ENCODE measurements around the gene ZNF664. TPM values are rescaled to one million over a fixed set of nuclear protein-coding genes. Genes with fewer than 3 reads are reported as not detected.

Gene ZNF664
- polyA plus RNA-seq, 1 donor from 2014 or later: 146 TPM

DNA sequence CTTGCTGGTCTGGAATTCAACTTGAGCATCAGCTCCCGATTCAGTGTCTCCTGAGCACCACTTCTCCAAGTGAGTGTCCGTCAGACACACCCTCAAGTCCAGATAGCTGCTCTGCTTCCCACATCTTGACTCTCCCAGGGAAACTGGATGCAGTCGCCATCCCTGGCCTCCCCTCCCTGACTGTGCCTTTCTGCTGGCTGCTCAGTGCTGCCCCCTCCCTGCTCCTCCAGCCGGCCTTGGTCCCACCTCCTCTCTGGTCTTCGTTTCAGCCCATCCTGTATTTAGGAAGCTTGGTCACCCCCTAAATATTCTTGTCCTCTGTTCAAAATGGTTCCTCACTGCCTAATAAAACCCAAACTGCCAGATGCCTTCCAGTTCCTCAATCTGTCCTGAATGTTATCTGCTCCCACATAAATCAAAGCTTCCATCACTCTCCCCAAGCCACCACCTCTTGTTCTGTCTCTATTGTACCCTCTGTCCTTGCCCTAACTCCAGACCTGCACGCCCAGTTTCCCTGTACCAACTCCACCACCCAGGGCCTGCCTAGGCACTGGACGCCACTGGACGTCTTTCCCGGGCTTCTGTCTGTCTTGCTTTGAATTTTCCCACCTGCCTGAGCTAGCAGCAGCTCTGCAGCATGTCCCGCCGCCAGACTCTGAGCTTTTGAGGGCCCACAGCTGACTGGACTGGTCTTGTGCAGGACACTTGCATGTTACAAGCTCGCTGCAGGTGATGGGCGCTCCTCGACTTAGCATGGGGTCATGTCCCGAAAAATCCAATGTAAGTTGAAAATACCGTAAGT lies 34.1 kb upstream of the ZNF664 start:
- H3K27ac ChIP-seq (ENCODE audit: low read length): no peak overlapping the region

DNA sequence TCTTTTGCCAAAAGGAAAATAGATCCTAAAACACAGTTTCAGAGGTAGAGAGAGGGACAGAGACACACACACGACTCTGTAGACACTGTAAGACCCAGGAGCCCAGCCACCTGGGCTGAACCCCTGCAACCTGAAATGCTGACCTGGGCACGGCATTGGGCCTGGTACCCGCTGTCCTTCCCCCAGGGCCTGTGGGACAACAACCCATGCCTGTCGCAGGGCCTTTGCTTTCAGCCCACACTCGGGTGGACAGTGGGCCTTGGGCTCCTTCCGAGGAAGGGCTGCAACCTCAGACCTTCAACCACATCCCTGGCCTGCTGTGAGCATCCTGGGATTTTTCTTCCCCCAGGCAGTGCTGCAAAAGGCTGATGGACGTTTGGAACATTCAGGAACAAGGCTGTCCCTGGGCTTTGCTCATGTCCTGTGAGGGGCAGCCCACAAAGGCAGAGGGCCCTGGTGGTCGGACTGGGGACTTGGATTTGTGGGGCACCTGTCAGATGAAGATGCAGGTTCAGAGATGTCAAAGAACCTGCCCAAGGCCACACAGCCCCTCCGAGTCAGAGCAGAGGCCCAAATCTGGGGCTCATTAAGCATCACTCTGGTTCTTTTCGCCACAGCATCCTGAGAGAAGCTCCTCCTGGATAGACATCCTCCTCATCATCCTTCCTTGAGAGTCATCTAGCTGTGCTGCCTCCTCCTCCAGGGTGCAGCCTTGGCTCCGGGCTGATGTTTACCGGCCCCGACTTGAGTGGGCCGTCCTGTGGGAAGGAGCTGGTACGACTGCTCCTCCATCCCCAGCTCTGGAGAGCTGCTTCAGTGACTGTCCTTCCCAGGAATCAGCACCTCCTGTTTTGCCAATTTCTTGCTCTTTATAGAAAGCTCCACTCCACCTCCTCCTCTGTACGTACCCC lies 33.0 kb upstream of the ZNF664 start:
- no peak overlapping the region for H3K27ac ChIP-seq (ENCODE audit: low read length)
- no peaks in the 10 kb centered on the region for H4K20me1 ChIP-seq (ENCODE audit: insufficient read depth)
- no peaks in the 10 kb centered on the region for H3K36me3 ChIP-seq (ENCODE audit: insufficient read depth, low read length)
- no peaks in the 10 kb centered on the region for H3K27me3 ChIP-seq (ENCODE audit: insufficient read depth, low read depth, low read length)
- no peaks in the 10 kb centered on the region for H3K79me2 ChIP-seq (replicated peaks; ENCODE audit: insufficient read depth, low read length)
- H2AFZ ChIP-seq (ENCODE audit: low read depth, low read length): no peak overlapping the region
- H3F3A ChIP-seq (ENCODE audit: insufficient read depth, low read length, poor library complexity, severe bottlenecking): no peaks in the 10 kb centered on the region
- H3K4me3 ChIP-seq (ENCODE audit: low read length): no peak overlapping the region
- H3K9ac ChIP-seq (ENCODE audit: low read length): no peak overlapping the region
- H3K9me3 ChIP-seq (ENCODE audit: low read length): no peaks in the 10 kb centered on the region
- no peak overlapping the region for H3K4me2 ChIP-seq (ENCODE audit: low read length)
- no peaks in the 10 kb centered on the region for H3K9me2 ChIP-seq (ENCODE audit: insufficient read depth, low read length)
- TF ChIP-seq POLR2AphosphoS5 (IDR thresholded peaks at IDR 0.05) (no peak), TAF1 (IDR thresholded peaks at IDR 0.05; ENCODE audit: low read depth) (no peak), MXI1 (conservative IDR thresholded peaks at IDR 0.05; ENCODE audit: poor library complexity, severe bottlenecking) (no peak), RAD21 (conservative IDR thresholded peaks at IDR 0.05) (no peak), SMC3 (conservative IDR thresholded peaks at IDR 0.05; ENCODE audit: poor library complexity) (no peak)
- TF ChIP-seq, protein P1, sequence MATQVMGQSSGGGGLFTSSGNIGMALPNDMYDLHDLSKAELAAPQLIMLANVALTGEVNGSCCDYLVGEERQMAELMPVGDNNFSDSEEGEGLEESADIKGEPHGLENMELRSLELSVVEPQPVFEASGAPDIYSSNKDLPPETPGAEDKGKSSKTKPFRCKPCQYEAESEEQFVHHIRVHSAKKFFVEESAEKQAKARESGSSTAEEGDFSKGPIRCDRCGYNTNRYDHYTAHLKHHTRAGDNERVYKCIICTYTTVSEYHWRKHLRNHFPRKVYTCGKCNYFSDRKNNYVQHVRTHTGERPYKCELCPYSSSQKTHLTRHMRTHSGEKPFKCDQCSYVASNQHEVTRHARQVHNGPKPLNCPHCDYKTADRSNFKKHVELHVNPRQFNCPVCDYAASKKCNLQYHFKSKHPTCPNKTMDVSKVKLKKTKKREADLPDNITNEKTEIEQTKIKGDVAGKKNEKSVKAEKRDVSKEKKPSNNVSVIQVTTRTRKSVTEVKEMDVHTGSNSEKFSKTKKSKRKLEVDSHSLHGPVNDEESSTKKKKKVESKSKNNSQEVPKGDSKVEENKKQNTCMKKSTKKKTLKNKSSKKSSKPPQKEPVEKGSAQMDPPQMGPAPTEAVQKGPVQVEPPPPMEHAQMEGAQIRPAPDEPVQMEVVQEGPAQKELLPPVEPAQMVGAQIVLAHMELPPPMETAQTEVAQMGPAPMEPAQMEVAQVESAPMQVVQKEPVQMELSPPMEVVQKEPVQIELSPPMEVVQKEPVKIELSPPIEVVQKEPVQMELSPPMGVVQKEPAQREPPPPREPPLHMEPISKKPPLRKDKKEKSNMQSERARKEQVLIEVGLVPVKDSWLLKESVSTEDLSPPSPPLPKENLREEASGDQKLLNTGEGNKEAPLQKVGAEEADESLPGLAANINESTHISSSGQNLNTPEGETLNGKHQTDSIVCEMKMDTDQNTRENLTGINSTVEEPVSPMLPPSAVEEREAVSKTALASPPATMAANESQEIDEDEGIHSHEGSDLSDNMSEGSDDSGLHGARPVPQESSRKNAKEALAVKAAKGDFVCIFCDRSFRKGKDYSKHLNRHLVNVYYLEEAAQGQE (IDR thresholded peaks at IDR 0.05; ENCODE audit: borderline replicate concordance): no peak
- TF ChIP-seq, protein P2, sequence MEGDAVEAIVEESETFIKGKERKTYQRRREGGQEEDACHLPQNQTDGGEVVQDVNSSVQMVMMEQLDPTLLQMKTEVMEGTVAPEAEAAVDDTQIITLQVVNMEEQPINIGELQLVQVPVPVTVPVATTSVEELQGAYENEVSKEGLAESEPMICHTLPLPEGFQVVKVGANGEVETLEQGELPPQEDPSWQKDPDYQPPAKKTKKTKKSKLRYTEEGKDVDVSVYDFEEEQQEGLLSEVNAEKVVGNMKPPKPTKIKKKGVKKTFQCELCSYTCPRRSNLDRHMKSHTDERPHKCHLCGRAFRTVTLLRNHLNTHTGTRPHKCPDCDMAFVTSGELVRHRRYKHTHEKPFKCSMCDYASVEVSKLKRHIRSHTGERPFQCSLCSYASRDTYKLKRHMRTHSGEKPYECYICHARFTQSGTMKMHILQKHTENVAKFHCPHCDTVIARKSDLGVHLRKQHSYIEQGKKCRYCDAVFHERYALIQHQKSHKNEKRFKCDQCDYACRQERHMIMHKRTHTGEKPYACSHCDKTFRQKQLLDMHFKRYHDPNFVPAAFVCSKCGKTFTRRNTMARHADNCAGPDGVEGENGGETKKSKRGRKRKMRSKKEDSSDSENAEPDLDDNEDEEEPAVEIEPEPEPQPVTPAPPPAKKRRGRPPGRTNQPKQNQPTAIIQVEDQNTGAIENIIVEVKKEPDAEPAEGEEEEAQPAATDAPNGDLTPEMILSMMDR (IDR thresholded peaks at IDR 0.05; ENCODE audit: poor library complexity, severe bottlenecking): no peak

More for the DNA sequence above, 34.1 kb upstream of the ZNF664 start:
- Histone ChIP-seq H3K36me3 (ENCODE audit: insufficient read depth, low read length) (no peaks in the 10 kb centered on the region), H4K20me1 (ENCODE audit: insufficient read depth) (no peaks in the 10 kb centered on the region), H3K9ac (ENCODE audit: low read length) (no peak overlapping the region), H3K79me2 (replicated peaks; ENCODE audit: insufficient read depth, low read length) (no peaks in the 10 kb centered on the region), H2AFZ (ENCODE audit: low read depth, low read length) (no peak overlapping the region), H3K9me3 (ENCODE audit: low read length) (no peaks in the 10 kb centered on the region), H3K4me3 (ENCODE audit: low read length) (no peak overlapping the region), H3K27me3 (ENCODE audit: insufficient read depth, low read depth, low read length) (no peaks in the 10 kb centered on the region), H3K4me2 (ENCODE audit: low read length) (no peak overlapping the region), H3F3A (ENCODE audit: insufficient read depth, low read length, poor library complexity, severe bottlenecking) (no peaks in the 10 kb centered on the region), H3K9me2 (ENCODE audit: insufficient read depth, low read length) (no peaks in the 10 kb centered on the region)
- TF ChIP-seq, protein P2 (IDR thresholded peaks at IDR 0.05; ENCODE audit: poor library complexity, severe bottlenecking): no peak
- TF ChIP-seq SMC3 (conservative IDR thresholded peaks at IDR 0.05; ENCODE audit: poor library complexity) (no peak), MXI1 (conservative IDR thresholded peaks at IDR 0.05; ENCODE audit: poor library complexity, severe bottlenecking) (no peak), EP300 (conservative IDR thresholded peaks at IDR 0.05; ENCODE audit: poor library complexity, severe bottlenecking) (no peak), RAD21 (conservative IDR thresholded peaks at IDR 0.05) (no peak), TAF1 (IDR thresholded peaks at IDR 0.05; ENCODE audit: low read depth) (no peak), EZH2 (IDR thresholded peaks at IDR 0.05; ENCODE audit: borderline replicate concordance, insufficient read depth, low read length, poor library complexity, severe bottlenecking) (no peak), POLR2AphosphoS5 (IDR thresholded peaks at IDR 0.05) (no peak)
- TF ChIP-seq, protein P1 (IDR thresholded peaks at IDR 0.05; ENCODE audit: borderline replicate concordance): no peak
